Activated B cell treated with CpG ODN at 0.5 μM for 24 hours (primary cell): ENCODE measurements around the gene MAD1L1. TPM values are rescaled to one million over a fixed set of nuclear protein-coding genes. Genes with fewer than 3 reads are reported as not detected.

Source experiments
- ATAC-seq: fragments of 200-7000 bp; cut with Tn5 transposase; one replicate; pipeline ENCODE4 v1.10.0; 2021; ENCODE audit warnings: low read depth, mild to moderate bottlenecking, moderate library complexity
- CTCF ChIA-PET: fragments of 350-600 bp; sonication (Branson Sonifier 250); formaldehyde crosslinking; loops from one replicate; lab custom pipeline; 2021; ENCODE audit warnings: antibody characterized with exemption; lab: Charles Lee
- POLR2A ChIA-PET: fragments of 350-600 bp; sonication (Branson Sonifier 250); formaldehyde crosslinking; loops from one replicate; lab custom pipeline; 2021; ENCODE audit warnings: antibody characterized with exemption; lab: Charles Lee
- DNase-seq: peaks from one replicate; pipeline ENCODE4 v3.0.0; 2022
- H3K27ac Mint-ChIP-seq: one replicate; pipeline ENCODE4 v1.8.0; 2020; ENCODE audit warnings: mixed read lengths
- H3K27me3 Mint-ChIP-seq: one replicate; pipeline ENCODE4 v1.8.0; 2021; ENCODE audit warnings: mixed read lengths
- H3K36me3 Mint-ChIP-seq: one replicate; pipeline ENCODE4 v1.8.0; 2021; ENCODE audit warnings: low read depth, mixed read lengths
- H3K4me1 Mint-ChIP-seq: one replicate; pipeline ENCODE4 v1.8.0; 2021; ENCODE audit warnings: mixed read lengths
- H3K4me3 Mint-ChIP-seq: one replicate; pipeline ENCODE4 v1.8.0; 2020; ENCODE audit warnings: mild to moderate bottlenecking, mixed read lengths
- H3K9me3 Mint-ChIP-seq: one replicate; pipeline ENCODE4 v1.8.0; 2020; ENCODE audit warnings: mixed read lengths
- intact Hi-C: fragments of 100-400 bp; cut with micrococcal nuclease; formaldehyde crosslinking; loops from one replicate; pipeline ENCODE4 v1.15.1; 2024
- total RNA-seq: library from RNA; stranded (reverse); gene quantifications from 2 replicates; pipeline ENCODE4 v1.2.3, GENCODE V29; 2022
- TF ChIP-seq, protein P1 (sequence below): fragments of 200-600 bp; IDR thresholded peaks from one replicate; pipeline ENCODE4 v1.8.0; 2022; ENCODE audit warnings: antibody characterized with exemption, mild to moderate bottlenecking

MAD1L1 gene
- total RNA-seq, 1 donor from 2014 or later, result 54.6 TPM

DNA sequence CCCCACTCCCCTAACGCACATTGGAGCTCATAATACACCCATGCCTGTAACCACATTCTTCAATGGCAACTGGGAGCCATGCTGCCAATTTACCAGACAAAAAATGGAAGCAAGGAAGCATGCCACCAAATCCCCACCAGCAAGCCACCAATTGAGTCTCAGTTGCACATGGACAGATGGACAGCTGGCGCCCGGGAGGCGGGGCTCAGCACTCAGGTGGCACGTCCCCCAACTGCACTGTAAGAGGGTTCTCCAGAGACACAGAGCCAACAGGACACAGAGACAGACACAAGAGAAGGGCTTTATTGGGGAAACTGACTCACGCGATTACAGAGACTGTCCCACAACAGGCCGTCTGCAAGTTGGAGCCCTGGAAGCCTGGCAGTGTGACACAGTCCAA, 2.5 kb downstream of the MAD1L1 start:
- Mint-ChIP-seq H3K9me3 (no peaks in the 10 kb centered on the region), H3K27me3 (no peaks in the 10 kb centered on the region), H3K36me3 (peaks cover 54% of the 10 kb centered on the region), H3K4me1 (peaks cover 39% of the 10 kb centered on the region), H3K4me3 (peak overlapping the region; percentile 19), H3K27ac (no peak overlapping the region)
- TF ChIP-seq, protein P1, sequence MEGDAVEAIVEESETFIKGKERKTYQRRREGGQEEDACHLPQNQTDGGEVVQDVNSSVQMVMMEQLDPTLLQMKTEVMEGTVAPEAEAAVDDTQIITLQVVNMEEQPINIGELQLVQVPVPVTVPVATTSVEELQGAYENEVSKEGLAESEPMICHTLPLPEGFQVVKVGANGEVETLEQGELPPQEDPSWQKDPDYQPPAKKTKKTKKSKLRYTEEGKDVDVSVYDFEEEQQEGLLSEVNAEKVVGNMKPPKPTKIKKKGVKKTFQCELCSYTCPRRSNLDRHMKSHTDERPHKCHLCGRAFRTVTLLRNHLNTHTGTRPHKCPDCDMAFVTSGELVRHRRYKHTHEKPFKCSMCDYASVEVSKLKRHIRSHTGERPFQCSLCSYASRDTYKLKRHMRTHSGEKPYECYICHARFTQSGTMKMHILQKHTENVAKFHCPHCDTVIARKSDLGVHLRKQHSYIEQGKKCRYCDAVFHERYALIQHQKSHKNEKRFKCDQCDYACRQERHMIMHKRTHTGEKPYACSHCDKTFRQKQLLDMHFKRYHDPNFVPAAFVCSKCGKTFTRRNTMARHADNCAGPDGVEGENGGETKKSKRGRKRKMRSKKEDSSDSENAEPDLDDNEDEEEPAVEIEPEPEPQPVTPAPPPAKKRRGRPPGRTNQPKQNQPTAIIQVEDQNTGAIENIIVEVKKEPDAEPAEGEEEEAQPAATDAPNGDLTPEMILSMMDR, result no peak
- DNase-seq, result no peak
- intact Hi-C loops, result loop anchor here (10.0 kb wide), 3 partner anchors 295 to 815 kb away; partner anchors contain the start of genes CARD11 and TTYH3
- ATAC-seq, result no peak
- CTCF ChIA-PET, result no interaction called here
- POLR2A ChIA-PET, result no interaction called here

DNA sequence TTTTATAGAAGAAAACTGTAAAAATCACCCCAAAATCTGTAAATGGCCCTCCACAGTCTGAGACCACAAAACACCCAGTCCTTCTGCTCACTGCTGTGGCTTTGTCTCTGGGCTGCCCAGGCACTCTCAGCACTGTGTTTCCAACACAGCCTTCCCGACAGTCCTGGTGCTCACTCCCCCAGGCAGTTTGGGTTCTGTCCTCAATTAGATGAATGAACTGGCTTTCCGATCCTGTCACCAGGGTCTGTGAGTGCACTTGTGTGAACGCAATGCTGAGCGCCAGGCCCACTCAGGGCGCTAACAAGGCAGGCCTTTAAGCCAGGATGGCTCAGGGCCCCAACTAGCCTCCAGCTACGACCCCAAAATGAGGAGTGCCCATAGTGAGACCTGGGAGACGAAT, 3.3 kb downstream of the MAD1L1 start:
- DNase-seq, result no peak
- TF ChIP-seq, protein P1, result no peak
- ChIA-PET CTCF (no interaction called here), POLR2A (no interaction called here)
- no peaks in the 10 kb centered on the region for H3K27me3 Mint-ChIP-seq
- intact Hi-C loops, result no loop called here
- no peaks in the 10 kb centered on the region for H3K9me3 Mint-ChIP-seq
- ATAC-seq, result no peak
- H3K27ac Mint-ChIP-seq, result no peak overlapping the region
- no peak overlapping the region for H3K4me3 Mint-ChIP-seq
- peaks cover 52% of the 10 kb centered on the region for H3K36me3 Mint-ChIP-seq
- H3K4me1 Mint-ChIP-seq, result peaks cover 35% of the 10 kb centered on the region

DNA sequence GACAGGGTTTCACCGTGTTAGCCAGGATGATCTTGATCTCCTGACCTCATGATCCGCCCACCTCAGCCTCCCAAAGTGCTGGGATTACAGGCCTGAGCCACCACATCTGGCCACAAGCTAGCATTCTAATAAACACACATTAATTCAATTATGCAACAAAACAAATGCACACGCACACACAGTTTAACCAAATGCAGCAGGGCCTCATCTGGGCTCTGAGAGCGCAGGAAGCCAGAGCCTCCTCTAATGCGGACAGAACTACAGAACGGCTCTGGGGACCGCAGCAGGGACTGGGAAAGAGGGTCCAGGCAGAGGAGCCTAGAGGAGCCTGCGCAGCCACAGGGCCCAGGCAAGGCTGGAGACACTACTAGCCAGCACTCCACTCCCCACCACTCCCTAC, 3.8 kb downstream of the MAD1L1 start:
- TF ChIP-seq, protein P1, result no peak
- POLR2A ChIA-PET, result no interaction called here
- intact Hi-C loops, result no loop called here
- Mint-ChIP-seq H3K27ac (no peak overlapping the region), H3K27me3 (no peaks in the 10 kb centered on the region), H3K36me3 (peaks cover 55% of the 10 kb centered on the region), H3K9me3 (no peaks in the 10 kb centered on the region), H3K4me1 (peaks cover 30% of the 10 kb centered on the region), H3K4me3 (no peak overlapping the region)
- DNase-seq (no peak), ATAC-seq (no peak)
- CTCF ChIA-PET, result no interaction called here

DNA sequence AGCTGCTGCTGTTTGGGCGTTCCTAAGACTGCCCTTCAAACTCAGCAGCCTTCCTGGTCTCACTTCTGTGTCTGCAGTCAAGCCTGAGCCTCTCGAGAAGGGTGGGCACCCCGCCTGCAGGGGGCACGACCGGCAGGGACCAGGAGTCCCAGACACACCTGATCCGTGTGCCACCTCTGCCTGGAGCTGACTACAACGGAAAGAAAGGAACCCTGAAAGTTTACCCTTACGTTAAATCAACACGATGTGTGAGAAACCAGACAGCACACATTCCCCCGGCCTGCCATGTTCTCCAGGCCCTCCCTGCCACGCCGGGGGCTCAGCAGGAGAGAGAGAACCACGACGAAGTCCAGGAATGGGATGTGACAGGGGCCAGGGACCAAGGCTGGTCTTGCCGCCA, 5.0 kb downstream of the MAD1L1 start:
- Mint-ChIP-seq H3K36me3 (peaks cover 58% of the 10 kb centered on the region), H3K4me3 (no peak overlapping the region), H3K27ac (no peak overlapping the region), H3K4me1 (peaks cover 23% of the 10 kb centered on the region), H3K9me3 (no peaks in the 10 kb centered on the region), H3K27me3 (no peaks in the 10 kb centered on the region)
- DNase-seq (no peak), ATAC-seq (no peak)
- intact Hi-C loops, result no loop called here
- TF ChIP-seq, protein P1, result no peak
- POLR2A ChIA-PET, result interaction anchor here (0.5 kb wide), 1 partner anchor 61 kb away, joined by 9 read pairs; no protein-coding TSS in a partner anchor
- CTCF ChIA-PET, result no interaction called here

DNA sequence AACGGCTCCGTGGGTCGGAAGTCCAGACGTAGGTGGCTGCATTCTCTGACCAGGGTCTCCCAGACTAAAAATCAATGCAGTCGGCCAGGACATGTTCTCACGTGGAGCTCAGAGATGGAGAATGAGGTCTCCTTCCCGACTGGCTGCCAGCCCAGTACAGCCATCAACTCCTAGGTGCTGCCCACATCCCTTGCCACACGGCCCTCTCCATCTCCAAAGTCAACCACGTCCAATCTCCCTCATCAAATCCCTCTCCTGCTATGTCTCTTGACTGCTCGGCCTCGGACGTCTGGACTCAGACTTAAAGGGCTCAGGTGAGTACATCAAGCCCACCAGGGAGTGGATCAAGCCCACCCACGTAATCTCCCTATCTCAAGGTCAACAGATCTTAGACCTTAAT, 6.9 kb downstream of the MAD1L1 start:
- DNase-seq (no peak), ATAC-seq (no peak)
- no peak overlapping the region for H3K4me3 Mint-ChIP-seq
- CTCF ChIA-PET, result no interaction called here
- intact Hi-C loops, result no loop called here
- peaks cover 13% of the 10 kb centered on the region for H3K4me1 Mint-ChIP-seq
- no peaks in the 10 kb centered on the region for H3K27me3 Mint-ChIP-seq
- H3K27ac Mint-ChIP-seq, result no peak overlapping the region
- H3K36me3 Mint-ChIP-seq, result peaks cover 66% of the 10 kb centered on the region
- no peaks in the 10 kb centered on the region for H3K9me3 Mint-ChIP-seq
- POLR2A ChIA-PET, result interaction anchor here (1.4 kb wide), 1 partner anchor 12 kb away, joined by 4 read pairs; no protein-coding TSS in a partner anchor
- TF ChIP-seq, protein P1, result no peak
